NB4 (cell line): ENCODE data around the gene CTTN.
A peak's percentile ranks its signal among the peaks of the same experiment; 100 is the strongest.

Source experiments
- DNase-seq: peaks from one replicate; pipeline ENCODE4 v3.0.0; 2010; ENCODE audit warnings: low read depth
- H3K4me3 ChIP-seq: one replicate; pipeline ENCODE4 v1.5.1; 2011; ENCODE audit warnings: mild to moderate bottlenecking, low read depth, low read length, moderate library complexity
- CTCF ChIP-seq: IDR thresholded peaks from one replicate; pipeline ENCODE4 v1.5.1; 2012; ENCODE audit warnings: low read depth, low read length
- MAX ChIP-seq: IDR thresholded peaks from 2 replicates; pipeline ENCODE4 v1.6.1; 2011; ENCODE audit warnings: low read depth, low read length
- MYC ChIP-seq: IDR thresholded peaks from 2 replicates; pipeline ENCODE4 v1.6.1; 2011; ENCODE audit warnings: low read depth, low read length
- POLR2A ChIP-seq: IDR thresholded peaks from 2 replicates; pipeline ENCODE4 v1.6.1; 2011; ENCODE audit warnings: mild to moderate bottlenecking; ENCODE audit not compliant: insufficient read length; ENCODE audit errors: extremely low read depth

The CTTN gene

GRCh38 chr11:70466154-70466553 is 67.8 kb downstream of the CTTN start:
- no peak for DNase-seq
- H3K4me3 ChIP-seq, result no peak overlapping the region
- TF ChIP-seq MAX (no peak), POLR2A (no peak), CTCF (no peak), MYC (no peak)

- no peak for TF ChIP-seq CTCF
- no peak for TF ChIP-seq MYC
- no peak for TF ChIP-seq MAX
- no peak for TF ChIP-seq POLR2A
- no peak for DNase-seq
- no peak overlapping the region for H3K4me3 ChIP-seq
Observed at GRCh38 chr11:70466596-70466995, 68.3 kb downstream of the CTTN start.

- TF ChIP-seq MYC (no peak), MAX (no peak), CTCF (peak; percentile 70)
- H3K4me3 ChIP-seq, result no peak overlapping the region
- DNase-seq, result peak; percentile 61
Observed at GRCh38 chr11:70467201-70468085, 69.1 kb downstream of the CTTN start.

GRCh38 chr11:70468256-70469195 is 70.2 kb downstream of the CTTN start:
- no peak overlapping the region for H3K4me3 ChIP-seq
- DNase-seq, result no peak
- TF ChIP-seq MYC (no peak), POLR2A (no peak), CTCF (no peak), MAX (no peak)

GRCh38 chr11:70470127-70470526 is 71.8 kb downstream of the CTTN start:
- no peak for DNase-seq
- H3K4me3 ChIP-seq, result no peak overlapping the region
- TF ChIP-seq MAX, result no peak
- TF ChIP-seq CTCF, result no peak
- TF ChIP-seq POLR2A, result no peak
- TF ChIP-seq MYC, result no peak
